ENCODE results near the gene CADPS2. TPM values are rescaled to one million over a fixed set of nuclear protein-coding genes. Genes with fewer than 3 reads are reported as not detected.

CADPS2 gene
- polyA plus RNA-seq, 3 donors = not detected

DNA sequence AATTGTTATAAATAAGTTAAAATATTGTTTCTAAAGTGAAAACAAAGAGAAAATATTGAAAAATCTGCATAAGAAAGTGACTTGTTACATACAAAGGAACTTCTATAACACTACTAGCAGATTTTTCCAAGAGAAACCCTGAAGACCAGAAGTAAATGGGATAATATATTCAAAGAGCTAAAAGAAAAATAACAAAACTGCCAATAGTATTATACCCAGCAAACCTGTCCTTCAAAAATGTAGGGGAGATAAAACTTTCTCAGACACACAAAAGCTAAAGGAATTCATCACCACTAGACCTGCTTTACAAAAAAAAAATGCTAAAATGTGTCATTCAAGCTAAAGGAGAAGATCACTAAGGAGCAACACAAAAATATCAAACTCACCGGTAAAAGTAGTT lies 17.0 kb downstream of the CADPS2 start:
- intact Hi-C loops (cut with micrococcal nuclease) = no loop called here
- DNase-seq = no peak
- no peaks in the 10 kb centered on the region for H3K79me2 ChIP-seq (ENCODE audit: insufficient read depth, low read length)
- H4K20me1 ChIP-seq (ENCODE audit: insufficient read depth, low read length) = no peaks in the 10 kb centered on the region
- H3K9ac ChIP-seq (ENCODE audit: insufficient read depth, low read length, poor library complexity, severe bottlenecking) = no peak overlapping the region
- H3K4me3 ChIP-seq (replicated peaks in 1 of 3; ENCODE audit: low read depth in 2 of 3, low read length in 3 of 3) = no peak overlapping the region
- no peak overlapping the region for H3K4me3 Mint-ChIP-seq
- H3K4me1 ChIP-seq (ENCODE audit: control insufficient read depth in 1 of 2, insufficient read depth in 2 of 2, low read length in 2 of 2) = no peaks in the 10 kb centered on the region
- peaks cover 8 to 10% of the 10 kb centered on the region in 2 donors for H3K9me3 ChIP-seq (replicated peaks in 1 of 2; ENCODE audit: control insufficient read depth in 1 of 2, insufficient read depth in 1 of 2, low read length in 2 of 2)
- no peaks in the 10 kb centered on the region for H3K27me3 Mint-ChIP-seq (ENCODE audit: low read depth in 3 of 3)
- H3K36me3 ChIP-seq (replicated peaks in 1 of 2; ENCODE audit: control insufficient read depth in 1 of 2, insufficient read depth in 2 of 2, low read length in 2 of 2) = no peaks in the 10 kb centered on the region
- no peak overlapping the region for H2AFZ ChIP-seq (ENCODE audit: insufficient read depth, low read depth, low read length, poor library complexity, severe bottlenecking)
- H3K27ac ChIP-seq (ENCODE audit: low read depth in 1 of 2, low read length in 2 of 2) = no peak overlapping the region
- no CpG with 5 or more reads among the region's 1 CpG for WGBS (ENCODE audit: insufficient coverage)
- H3K4me1 Mint-ChIP-seq = no peaks in the 10 kb centered on the region
- H3K4me2 ChIP-seq (replicated peaks; ENCODE audit: extremely low read depth, low read length, poor library complexity, severe bottlenecking) = no peak overlapping the region
- no peak for TF ChIP-seq CTCF (IDR thresholded peaks at IDR 0.05)
- peaks cover 4 to 18% (median 8%) of the 10 kb centered on the region in 7 donors for H3K9me3 Mint-ChIP-seq
- no peaks in the 10 kb centered on the region for H3K27me3 ChIP-seq (ENCODE audit: control insufficient read depth in 2 of 2, insufficient read depth in 2 of 2, low read length in 2 of 2)
- no peak overlapping the region for H3K27ac Mint-ChIP-seq
- no peaks in the 10 kb centered on the region for H3K36me3 Mint-ChIP-seq

GRCh38 chr7:122867471-122867980 lies 18.7 kb downstream of the CADPS2 start:
- no peak for TF ChIP-seq CTCF (IDR thresholded peaks at IDR 0.05)
- no peak overlapping the region for H3K27ac ChIP-seq (ENCODE audit: low read depth in 1 of 2, low read length in 2 of 2)
- no peaks in the 10 kb centered on the region for H3K27me3 ChIP-seq (ENCODE audit: control insufficient read depth in 2 of 2, insufficient read depth in 2 of 2, low read length in 2 of 2)
- DNase-seq = no peak
- Mint-ChIP-seq H3K4me1 (no peaks in the 10 kb centered on the region), H3K27ac (no peak overlapping the region), H3K36me3 (no peaks in the 10 kb centered on the region), H3K27me3 (ENCODE audit: low read depth in 3 of 3) (no peaks in the 10 kb centered on the region), H3K9me3 (peaks cover 4 to 16% (median 5%) of the 10 kb centered on the region in 7 donors), H3K4me3 (no peak overlapping the region)
- peaks cover 8 to 10% of the 10 kb centered on the region in 2 donors for H3K9me3 ChIP-seq (replicated peaks in 1 of 2; ENCODE audit: control insufficient read depth in 1 of 2, insufficient read depth in 1 of 2, low read length in 2 of 2)
- H3K4me3 ChIP-seq (replicated peaks in 1 of 3; ENCODE audit: low read depth in 2 of 3, low read length in 3 of 3) = no peak overlapping the region
- no peak overlapping the region for H3K9ac ChIP-seq (ENCODE audit: insufficient read depth, low read length, poor library complexity, severe bottlenecking)
- H4K20me1 ChIP-seq (ENCODE audit: insufficient read depth, low read length) = no peaks in the 10 kb centered on the region
- intact Hi-C loops (cut with micrococcal nuclease) = no loop called here
- H3K36me3 ChIP-seq (replicated peaks in 1 of 2; ENCODE audit: control insufficient read depth in 1 of 2, insufficient read depth in 2 of 2, low read length in 2 of 2) = no peaks in the 10 kb centered on the region
- H3K79me2 ChIP-seq (ENCODE audit: insufficient read depth, low read length) = no peaks in the 10 kb centered on the region
- H2AFZ ChIP-seq (ENCODE audit: insufficient read depth, low read depth, low read length, poor library complexity, severe bottlenecking) = no peak overlapping the region
- H3K4me2 ChIP-seq (replicated peaks; ENCODE audit: extremely low read depth, low read length, poor library complexity, severe bottlenecking) = no peak overlapping the region
- H3K4me1 ChIP-seq (ENCODE audit: control insufficient read depth in 1 of 2, insufficient read depth in 2 of 2, low read length in 2 of 2) = no peaks in the 10 kb centered on the region

All from CD14-positive monocyte (primary cell).